Measurements from ENCODE around the gene PSMD14. TPM values are rescaled to one million over a fixed set of nuclear protein-coding genes. Genes with fewer than 3 reads are reported as not detected.

The PSMD14 gene
- polyA plus RNA-seq, 2 donors, result 32.2 to 45.6 TPM

DNA sequence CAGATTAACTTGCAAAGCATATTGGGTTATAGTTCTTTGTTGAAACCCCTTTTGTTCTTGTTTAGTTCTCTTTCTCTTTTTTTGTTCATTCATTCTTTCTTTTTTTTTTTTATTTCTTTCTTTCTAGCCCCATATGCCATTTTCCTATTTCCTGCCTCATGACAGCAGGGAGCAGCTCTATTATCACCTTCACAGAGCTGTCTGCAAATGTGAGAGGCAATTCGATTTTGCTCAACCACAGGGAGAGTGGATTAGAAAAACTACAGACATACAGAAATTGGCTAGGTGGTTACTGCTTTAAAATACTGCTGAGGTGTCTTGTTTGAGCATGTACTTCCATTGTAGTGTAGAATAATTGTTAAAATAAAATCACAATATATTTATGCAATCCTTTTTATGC lies 63.6 kb downstream of the PSMD14 start:
- Histone ChIP-seq H3K27me3 (ENCODE audit: control insufficient read depth in 1 of 2, insufficient read depth in 2 of 2, low read length in 2 of 2) (no peaks in the 10 kb centered on the region), H3K36me3 (ENCODE audit: control insufficient read depth in 2 of 2, insufficient read depth in 2 of 2, low read length in 1 of 2) (peaks cover 0 to 3% of the 10 kb centered on the region in 2 donors), H3K9me3 (ENCODE audit: control insufficient read depth in 2 of 2, insufficient read depth in 1 of 2, low read depth in 1 of 2, low read length in 1 of 2) (no peaks in the 10 kb centered on the region), H3K4me3 (ENCODE audit: low read depth in 1 of 2, low read length in 2 of 2) (no peak overlapping the region), H3K4me1 (ENCODE audit: control insufficient read depth in 2 of 2, insufficient read depth in 2 of 2, low read length in 1 of 2) (no peaks in the 10 kb centered on the region), H3K27ac (ENCODE audit: low read depth in 2 of 2, low read length in 1 of 2) (no peak overlapping the region)
- WGBS, 2 donors, result 30 to 38% methylated on average over 1 of the region's 1 CpG

- Histone ChIP-seq H3K4me1 (ENCODE audit: control insufficient read depth in 2 of 2, insufficient read depth in 2 of 2, low read length in 1 of 2) (no peaks in the 10 kb centered on the region), H3K36me3 (ENCODE audit: control insufficient read depth in 2 of 2, insufficient read depth in 2 of 2, low read length in 1 of 2) (peaks cover 0 to 3% of the 10 kb centered on the region in 2 donors), H3K4me3 (ENCODE audit: low read depth in 1 of 2, low read length in 2 of 2) (no peak overlapping the region), H3K27me3 (ENCODE audit: control insufficient read depth in 1 of 2, insufficient read depth in 2 of 2, low read length in 2 of 2) (no peaks in the 10 kb centered on the region), H3K9me3 (ENCODE audit: control insufficient read depth in 2 of 2, insufficient read depth in 1 of 2, low read depth in 1 of 2, low read length in 1 of 2) (no peaks in the 10 kb centered on the region), H3K27ac (ENCODE audit: low read depth in 2 of 2, low read length in 1 of 2) (no peak overlapping the region)
Measured at GRCh38 chr2:161373942-161374341, 65.7 kb downstream of the PSMD14 start.

DNA sequence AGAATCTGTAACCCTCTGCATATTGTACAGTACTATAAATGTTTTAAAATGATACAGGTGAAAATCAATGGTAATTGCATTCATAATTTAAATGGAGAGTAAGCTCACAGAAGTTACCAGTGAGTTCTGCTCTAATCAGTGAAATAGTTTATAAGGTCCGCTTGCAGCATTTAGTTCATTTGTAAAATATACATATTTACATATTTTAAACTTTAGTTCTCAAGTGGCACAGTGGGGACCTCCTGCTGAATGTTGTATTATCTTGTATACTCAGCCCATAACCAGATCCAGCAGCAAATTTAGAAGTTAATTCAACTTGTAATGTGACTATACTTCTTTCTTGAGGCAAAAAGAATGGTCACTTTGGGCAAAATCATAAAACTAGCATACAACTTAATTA lies 66.2 kb downstream of the PSMD14 start:
- Histone ChIP-seq H3K4me3 (ENCODE audit: low read depth in 1 of 2, low read length in 2 of 2) (no peak overlapping the region), H3K4me1 (ENCODE audit: control insufficient read depth in 2 of 2, insufficient read depth in 2 of 2, low read length in 1 of 2) (no peaks in the 10 kb centered on the region), H3K27me3 (ENCODE audit: control insufficient read depth in 1 of 2, insufficient read depth in 2 of 2, low read length in 2 of 2) (no peaks in the 10 kb centered on the region), H3K27ac (ENCODE audit: low read depth in 2 of 2, low read length in 1 of 2) (no peak overlapping the region), H3K36me3 (ENCODE audit: control insufficient read depth in 2 of 2, insufficient read depth in 2 of 2, low read length in 1 of 2) (peaks cover 0 to 3% of the 10 kb centered on the region in 2 donors), H3K9me3 (ENCODE audit: control insufficient read depth in 2 of 2, insufficient read depth in 1 of 2, low read depth in 1 of 2, low read length in 1 of 2) (no peaks in the 10 kb centered on the region)
- WGBS, 2 donors, result 98 to 99% methylated on average over 1 of the region's 1 CpG

GRCh38 chr2:161379740-161380139 lies 71.5 kb downstream of the PSMD14 start:
- no peak overlapping the region for H3K4me3 ChIP-seq (ENCODE audit: low read depth in 1 of 2, low read length in 2 of 2)
- H3K27me3 ChIP-seq (ENCODE audit: control insufficient read depth in 1 of 2, insufficient read depth in 2 of 2, low read length in 2 of 2), result no peaks in the 10 kb centered on the region
- no peak overlapping the region for H3K27ac ChIP-seq (ENCODE audit: low read depth in 2 of 2, low read length in 1 of 2)
- 95 to 97% methylated on average over 2 of the region's 2 CpGs for WGBS, 2 donors
- no peaks in the 10 kb centered on the region for H3K36me3 ChIP-seq (ENCODE audit: control insufficient read depth in 2 of 2, insufficient read depth in 2 of 2, low read length in 1 of 2)
- H3K4me1 ChIP-seq (ENCODE audit: control insufficient read depth in 2 of 2, insufficient read depth in 2 of 2, low read length in 1 of 2), result no peaks in the 10 kb centered on the region
- no peaks in the 10 kb centered on the region for H3K9me3 ChIP-seq (ENCODE audit: control insufficient read depth in 2 of 2, insufficient read depth in 1 of 2, low read depth in 1 of 2, low read length in 1 of 2)

GRCh38 chr2:161381546-161381945 lies 73.3 kb downstream of the PSMD14 start:
- no peaks in the 10 kb centered on the region for H3K4me1 ChIP-seq (ENCODE audit: control insufficient read depth in 2 of 2, insufficient read depth in 2 of 2, low read length in 1 of 2)
- no peaks in the 10 kb centered on the region for H3K27me3 ChIP-seq (ENCODE audit: control insufficient read depth in 1 of 2, insufficient read depth in 2 of 2, low read length in 2 of 2)
- no peak overlapping the region for H3K27ac ChIP-seq (ENCODE audit: low read depth in 2 of 2, low read length in 1 of 2)
- H3K36me3 ChIP-seq (ENCODE audit: control insufficient read depth in 2 of 2, insufficient read depth in 2 of 2, low read length in 1 of 2), result no peaks in the 10 kb centered on the region
- no peaks in the 10 kb centered on the region for H3K9me3 ChIP-seq (ENCODE audit: control insufficient read depth in 2 of 2, insufficient read depth in 1 of 2, low read depth in 1 of 2, low read length in 1 of 2)
- H3K4me3 ChIP-seq (ENCODE audit: low read depth in 1 of 2, low read length in 2 of 2), result no peak overlapping the region
- 84 to 86% methylated on average over 3 of the region's 3 CpGs for WGBS, 2 donors

DNA sequence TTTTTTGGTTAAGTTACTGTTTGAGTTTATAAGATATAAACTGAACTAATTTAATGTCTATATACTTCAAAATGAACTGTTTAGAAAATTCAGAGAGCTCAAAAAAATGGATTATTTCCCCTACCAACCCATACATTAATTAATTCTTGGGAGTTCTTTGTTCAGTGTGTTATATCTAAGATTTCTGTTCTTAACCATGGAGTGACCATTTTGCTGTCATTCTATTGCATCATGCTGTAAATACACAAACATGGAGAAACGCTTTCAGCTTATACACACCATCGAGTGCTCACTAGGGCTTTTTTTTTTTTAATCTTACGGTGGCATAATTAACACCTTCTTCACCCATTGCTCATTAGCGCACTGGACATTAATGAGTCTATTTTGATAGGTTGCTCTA lies 74.5 kb downstream of the PSMD14 start:
- Histone ChIP-seq H3K9me3 (ENCODE audit: control insufficient read depth in 2 of 2, insufficient read depth in 1 of 2, low read depth in 1 of 2, low read length in 1 of 2) (no peaks in the 10 kb centered on the region), H3K36me3 (ENCODE audit: control insufficient read depth in 2 of 2, insufficient read depth in 2 of 2, low read length in 1 of 2) (no peaks in the 10 kb centered on the region), H3K27ac (ENCODE audit: low read depth in 2 of 2, low read length in 1 of 2) (no peak overlapping the region), H3K4me3 (ENCODE audit: low read depth in 1 of 2, low read length in 2 of 2) (no peak overlapping the region), H3K27me3 (ENCODE audit: control insufficient read depth in 1 of 2, insufficient read depth in 2 of 2, low read length in 2 of 2) (no peaks in the 10 kb centered on the region), H3K4me1 (ENCODE audit: control insufficient read depth in 2 of 2, insufficient read depth in 2 of 2, low read length in 1 of 2) (no peaks in the 10 kb centered on the region)
- WGBS, 2 donors, result 96 to 97% methylated on average over 4 of the region's 4 CpGs

DNA sequence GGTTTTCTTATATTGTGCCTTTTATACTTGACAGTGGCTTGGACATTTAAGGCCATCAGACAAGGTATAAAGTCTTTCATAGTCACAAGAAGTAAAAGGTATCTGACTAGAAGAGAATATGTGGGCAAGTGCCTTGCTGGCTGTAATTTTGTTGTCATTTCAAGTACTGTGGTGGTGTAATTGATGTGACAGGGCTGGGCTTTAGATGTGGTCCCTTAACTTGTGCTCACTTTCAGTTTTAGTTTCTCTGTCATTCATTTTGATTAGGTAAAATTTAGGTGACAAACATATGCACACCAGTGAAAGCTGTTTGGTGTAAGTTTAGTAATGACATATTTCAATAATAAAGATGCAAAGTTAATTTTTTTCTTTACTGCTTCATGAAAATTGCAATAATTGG lies 76.6 kb downstream of the PSMD14 start:
- no peak overlapping the region for H3K4me3 ChIP-seq (ENCODE audit: low read depth in 1 of 2, low read length in 2 of 2)
- H3K36me3 ChIP-seq (ENCODE audit: control insufficient read depth in 2 of 2, insufficient read depth in 2 of 2, low read length in 1 of 2), result no peaks in the 10 kb centered on the region
- no peaks in the 10 kb centered on the region for H3K9me3 ChIP-seq (ENCODE audit: control insufficient read depth in 2 of 2, insufficient read depth in 1 of 2, low read depth in 1 of 2, low read length in 1 of 2)
- H3K27ac ChIP-seq (ENCODE audit: low read depth in 2 of 2, low read length in 1 of 2), result no peak overlapping the region
- H3K27me3 ChIP-seq (ENCODE audit: control insufficient read depth in 1 of 2, insufficient read depth in 2 of 2, low read length in 2 of 2), result no peaks in the 10 kb centered on the region
- no peaks in the 10 kb centered on the region for H3K4me1 ChIP-seq (ENCODE audit: control insufficient read depth in 2 of 2, insufficient read depth in 2 of 2, low read length in 1 of 2)

DNA sequence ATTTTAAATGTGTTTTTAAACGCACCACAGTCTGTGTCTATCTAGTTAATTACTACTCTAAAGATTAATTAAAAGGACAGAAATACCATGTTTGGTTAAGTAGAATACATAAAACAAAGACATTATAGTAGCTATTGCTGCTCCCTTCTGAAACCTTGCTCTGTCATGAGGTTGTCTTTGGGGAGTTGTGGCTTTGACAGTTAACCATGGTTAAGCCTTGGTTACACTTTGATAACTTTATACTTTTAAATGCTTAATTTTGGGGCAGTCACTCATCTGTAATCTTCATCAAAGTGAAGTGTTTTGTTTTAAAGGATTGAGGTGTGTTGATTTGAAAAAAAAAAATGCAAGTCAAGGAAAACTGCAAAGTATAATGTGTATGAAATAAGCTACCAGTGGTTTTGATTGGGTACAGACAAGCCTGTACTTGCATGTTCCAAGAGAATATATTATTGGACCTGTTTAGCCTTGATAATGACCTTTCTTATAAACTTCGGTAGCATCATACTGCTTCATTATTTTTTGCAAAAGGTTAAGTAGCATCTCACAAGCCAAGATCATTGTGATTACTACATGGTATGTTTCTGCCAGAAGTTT lies 78.1 kb downstream of the PSMD14 start:
- H3K27me3 ChIP-seq (ENCODE audit: control insufficient read depth in 1 of 2, insufficient read depth in 2 of 2, low read length in 2 of 2), result no peaks in the 10 kb centered on the region
- WGBS, 2 donors, result 85 to 88% methylated on average over 2 of the region's 2 CpGs
- H3K9me3 ChIP-seq (ENCODE audit: control insufficient read depth in 2 of 2, insufficient read depth in 1 of 2, low read depth in 1 of 2, low read length in 1 of 2), result no peaks in the 10 kb centered on the region
- H3K36me3 ChIP-seq (ENCODE audit: control insufficient read depth in 2 of 2, insufficient read depth in 2 of 2, low read length in 1 of 2), result no peaks in the 10 kb centered on the region
- H3K4me1 ChIP-seq (ENCODE audit: control insufficient read depth in 2 of 2, insufficient read depth in 2 of 2, low read length in 1 of 2), result no peaks in the 10 kb centered on the region
- H3K27ac ChIP-seq (ENCODE audit: low read depth in 2 of 2, low read length in 1 of 2), result no peak overlapping the region
- H3K4me3 ChIP-seq (ENCODE audit: low read depth in 1 of 2, low read length in 2 of 2), result no peak overlapping the region

GRCh38 chr2:161388146-161388779 lies 80.0 kb downstream of the PSMD14 start:
- no peak overlapping the region for H3K27ac ChIP-seq (ENCODE audit: low read depth in 2 of 2, low read length in 1 of 2)
- no peaks in the 10 kb centered on the region for H3K27me3 ChIP-seq (ENCODE audit: control insufficient read depth in 1 of 2, insufficient read depth in 2 of 2, low read length in 2 of 2)
- 81 to 96% methylated on average over 2 of the region's 2 CpGs for WGBS, 2 donors
- H3K4me3 ChIP-seq (ENCODE audit: low read depth in 1 of 2, low read length in 2 of 2), result no peak overlapping the region
- H3K4me1 ChIP-seq (ENCODE audit: control insufficient read depth in 2 of 2, insufficient read depth in 2 of 2, low read length in 1 of 2), result no peaks in the 10 kb centered on the region
- H3K9me3 ChIP-seq (ENCODE audit: control insufficient read depth in 2 of 2, insufficient read depth in 1 of 2, low read depth in 1 of 2, low read length in 1 of 2), result no peaks in the 10 kb centered on the region
- peaks cover 0 to 3% of the 10 kb centered on the region in 2 donors for H3K36me3 ChIP-seq (ENCODE audit: control insufficient read depth in 2 of 2, insufficient read depth in 2 of 2, low read length in 1 of 2)
